Parathyroid adenoma (tissue), 2 donors: ENCODE results near the gene BDH1.

Experiments used
- H2AFZ ChIP-seq: fragments of 300-600 bp; sonication (generic); one replicate; pipeline ENCODE4 v1.7.0; 2017; ENCODE audit warnings: antibody characterized with exemption, mild to moderate bottlenecking
- H3K27ac ChIP-seq: fragments of 300-600 bp; sonication (generic); one replicate; pipeline ENCODE4 v1.7.0; 2017
- H3K27me3 ChIP-seq: fragments of 300-600 bp; sonication (generic); one replicate; pipeline ENCODE4 v1.7.0; 2017; ENCODE audit warnings: low read length; ENCODE audit not compliant: control insufficient read depth, insufficient read depth
- H3K36me3 ChIP-seq: fragments of 300-600 bp; sonication (generic); one replicate; pipeline ENCODE4 v1.7.0; 2017; ENCODE audit warnings: low read length; ENCODE audit not compliant: control insufficient read depth, insufficient read depth
- H3K4me1 ChIP-seq: fragments of 300-600 bp; sonication (generic); one replicate; pipeline ENCODE4 v1.7.0; 2017; ENCODE audit warnings: control low read depth
- H3K4me2 ChIP-seq: fragments of 300-600 bp; sonication (generic); one replicate; pipeline ENCODE4 v1.7.0; 2017; ENCODE audit warnings: low read length
- H3K4me3 ChIP-seq: fragments of 300-600 bp; sonication (generic); one replicate; pipeline ENCODE4 v1.7.0; 2017; ENCODE audit warnings: low read depth, low read length
- H3K79me2 ChIP-seq: fragments of 300-600 bp; sonication (generic); one replicate; pipeline ENCODE4 v1.7.0; 2017; ENCODE audit warnings: control low read depth
- H3K9ac ChIP-seq: fragments of 300-600 bp; sonication (generic); one replicate; pipeline ENCODE4 v1.7.0; 2017; ENCODE audit warnings: mild to moderate bottlenecking
- H3K9me3 ChIP-seq: fragments of 300-600 bp; sonication (generic); one replicate; pipeline ENCODE4 v1.7.0; 2017; ENCODE audit warnings: low read length; ENCODE audit not compliant: control insufficient read depth
- CTCF ChIP-seq: fragments of 300-600 bp; sonication (generic); IDR thresholded peaks from one replicate; pipeline ENCODE4 v1.7.0; 2017; ENCODE audit warnings: antibody characterized with exemption, mild to moderate bottlenecking
- donor health status: primary hyperparathyroidism.

The BDH1 gene

GRCh38 chr3:197564097-197564843, 8.5 kb upstream of the BDH1 start:
- H3K4me3 ChIP-seq = no peak overlapping the region
- H3K79me2 ChIP-seq = no peaks in the 10 kb centered on the region
- no peaks in the 10 kb centered on the region for H3K36me3 ChIP-seq
- no peaks in the 10 kb centered on the region for H3K27me3 ChIP-seq
- no peak overlapping the region for H3K4me2 ChIP-seq
- no peak overlapping the region for H3K9ac ChIP-seq
- H2AFZ ChIP-seq = no peak overlapping the region
- peaks cover 12% of the 10 kb centered on the region for H3K4me1 ChIP-seq
- no peak overlapping the region for H3K27ac ChIP-seq
- H3K9me3 ChIP-seq = no peaks in the 10 kb centered on the region
- no peak for TF ChIP-seq CTCF

GRCh38 chr3:197562398-197563251, 6.9 kb upstream of the BDH1 start:
- H3K27ac ChIP-seq = no peak overlapping the region
- no peaks in the 10 kb centered on the region for H3K79me2 ChIP-seq
- no peaks in the 10 kb centered on the region for H3K9me3 ChIP-seq
- H3K4me1 ChIP-seq = peaks cover 19% of the 10 kb centered on the region
- no peak overlapping the region for H3K4me2 ChIP-seq
- H3K4me3 ChIP-seq = no peak overlapping the region
- no peaks in the 10 kb centered on the region for H3K27me3 ChIP-seq
- TF ChIP-seq CTCF = no peak
- no peaks in the 10 kb centered on the region for H3K36me3 ChIP-seq
- no peak overlapping the region for H3K9ac ChIP-seq
- H2AFZ ChIP-seq = peak overlapping the region; percentile 68

- Histone ChIP-seq H3K27me3 (no peaks in the 10 kb centered on the region), H3K4me2 (no peak overlapping the region), H3K4me3 (no peak overlapping the region), H3K27ac (no peak overlapping the region), H3K9me3 (no peaks in the 10 kb centered on the region), H3K4me1 (peaks cover 20% of the 10 kb centered on the region), H3K79me2 (no peaks in the 10 kb centered on the region), H3K36me3 (no peaks in the 10 kb centered on the region), H2AFZ (peak overlapping the region; percentile 68), H3K9ac (no peak overlapping the region)
- TF ChIP-seq CTCF = no peak
Observed at GRCh38 chr3:197561926-197562325, 6.2 kb upstream of the BDH1 start.

GRCh38 chr3:197559651-197560050, 3.9 kb upstream of the BDH1 start:
- H3K9ac ChIP-seq = no peak overlapping the region
- no peaks in the 10 kb centered on the region for H3K36me3 ChIP-seq
- no peak overlapping the region for H3K4me3 ChIP-seq
- peaks cover 20% of the 10 kb centered on the region for H3K4me1 ChIP-seq
- H3K27me3 ChIP-seq = no peaks in the 10 kb centered on the region
- H3K4me2 ChIP-seq = no peak overlapping the region
- no peaks in the 10 kb centered on the region for H3K79me2 ChIP-seq
- no peak for TF ChIP-seq CTCF
- no peak overlapping the region for H3K27ac ChIP-seq
- H2AFZ ChIP-seq = peak overlapping the region; percentile 45
- no peaks in the 10 kb centered on the region for H3K9me3 ChIP-seq
